ENCODE results near the gene LRFN5.

Gene LRFN5

DNA sequence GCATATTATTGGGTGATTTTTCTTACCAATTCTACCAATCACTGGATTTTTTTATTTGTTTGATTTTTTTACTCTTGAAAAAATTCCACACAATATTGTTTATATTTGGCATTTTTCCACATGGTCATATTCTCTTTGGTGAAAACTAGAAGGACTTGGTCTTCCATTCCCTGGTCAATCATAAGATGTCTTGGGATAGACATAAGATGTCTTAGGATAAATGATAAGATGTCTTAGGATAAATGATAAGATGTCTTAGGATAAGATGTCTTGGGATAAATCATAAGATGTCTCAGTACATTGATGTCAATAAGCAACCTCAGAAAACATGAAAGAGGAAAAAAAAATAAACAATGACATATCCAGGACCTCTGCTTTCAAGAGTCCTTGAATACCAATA lies 309.1 kb downstream of the LRFN5 start:
- Mint-ChIP-seq H3K4me1 (ENCODE audit: low read depth) (no peaks in the 10 kb centered on the region), H3K4me3 (no peak overlapping the region), H3K27ac (no peak overlapping the region), H3K9me3 (no peaks in the 10 kb centered on the region), H3K27me3 (no peaks in the 10 kb centered on the region), H3K36me3 (ENCODE audit: low read depth) (no peaks in the 10 kb centered on the region)
- intact Hi-C loops (cut with micrococcal nuclease) = no loop called here

DNA sequence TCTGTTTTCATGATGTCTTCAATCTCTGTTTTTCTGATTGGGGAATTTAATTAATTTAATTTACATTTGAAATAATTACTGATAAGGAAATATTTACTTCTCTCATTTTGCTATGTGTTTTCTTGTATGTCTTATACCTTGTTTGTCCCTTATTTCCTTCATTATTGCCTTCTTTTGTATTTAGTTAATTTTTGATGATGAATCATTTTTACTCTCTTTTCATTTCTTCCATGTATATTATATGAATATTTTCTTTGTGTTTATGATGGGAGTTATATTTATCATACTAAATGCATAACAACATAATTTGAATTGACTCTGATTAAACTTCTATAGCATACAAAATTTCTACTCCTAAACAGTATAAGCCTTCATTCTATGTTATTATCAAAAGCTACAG lies 309.6 kb downstream of the LRFN5 start:
- no peaks in the 10 kb centered on the region for H3K36me3 Mint-ChIP-seq (ENCODE audit: low read depth)
- intact Hi-C loops (cut with micrococcal nuclease) = no loop called here
- H3K27me3 Mint-ChIP-seq = no peaks in the 10 kb centered on the region

DNA sequence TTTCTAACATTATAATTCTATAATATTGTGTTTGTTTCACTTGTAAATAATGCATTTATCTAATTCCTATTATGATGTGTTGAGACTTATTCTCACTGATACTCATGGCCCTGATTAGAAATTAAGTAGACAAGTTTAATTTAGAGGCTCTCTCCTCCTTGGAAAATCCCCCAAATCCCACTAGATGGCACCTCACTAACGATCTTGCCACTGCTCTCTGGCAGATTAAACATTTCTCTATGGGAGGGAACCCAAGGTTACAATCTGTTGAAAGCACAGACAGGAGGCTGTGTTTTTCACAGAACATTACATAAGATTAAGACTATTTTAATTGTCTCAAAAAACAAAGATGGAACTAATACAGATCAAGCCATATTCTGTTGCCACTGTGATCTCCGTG lies 318.7 kb downstream of the LRFN5 start:
- intact Hi-C loops (cut with micrococcal nuclease) = no loop called here
- H3K9me3 Mint-ChIP-seq = no peaks in the 10 kb centered on the region

More for the DNA sequence above, 309.6 kb downstream of the LRFN5 start:
- no peaks in the 10 kb centered on the region for H3K9me3 Mint-ChIP-seq
- no peak overlapping the region for H3K4me3 Mint-ChIP-seq
- H3K27ac Mint-ChIP-seq = no peak overlapping the region
- no peaks in the 10 kb centered on the region for H3K4me1 Mint-ChIP-seq (ENCODE audit: low read depth)

DNA sequence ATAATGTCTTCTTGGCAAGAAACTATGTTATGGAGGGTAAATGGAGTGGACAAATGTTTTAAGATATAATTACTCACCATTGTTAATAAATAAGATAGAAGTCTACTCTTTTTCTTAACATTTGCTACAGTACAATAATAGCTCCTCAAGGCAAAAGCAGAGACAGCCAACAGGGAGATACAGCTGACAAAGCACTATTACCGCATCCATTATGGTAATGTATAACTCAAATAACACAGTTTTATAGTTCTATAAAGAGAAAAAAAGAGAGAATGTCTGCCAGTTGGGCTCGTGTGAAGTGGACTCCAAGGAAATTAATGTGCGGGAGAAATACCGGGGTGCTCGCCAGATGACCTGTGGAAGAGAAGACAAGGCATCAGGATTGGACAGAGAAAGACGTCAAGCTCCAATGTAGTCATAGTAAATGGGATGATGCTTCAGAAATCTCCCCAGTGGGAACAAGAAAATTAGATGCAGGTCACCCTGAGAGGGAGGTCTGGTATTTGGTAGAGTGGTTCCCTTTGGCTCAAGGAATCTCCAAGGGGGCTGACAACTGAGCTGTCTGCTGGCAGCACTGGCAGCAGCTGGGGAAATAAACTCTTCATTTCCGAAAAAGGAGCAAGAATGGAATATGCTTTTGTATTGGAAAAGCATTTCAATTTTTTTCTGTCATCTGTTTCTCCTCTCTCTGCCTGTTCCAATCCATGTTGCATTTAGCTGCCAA lies 343.9 kb downstream of the LRFN5 start:
- intact Hi-C loops (cut with micrococcal nuclease) = no loop called here
- H3K4me1 Mint-ChIP-seq (ENCODE audit: low read depth) = no peaks in the 10 kb centered on the region
- no peak overlapping the region for H3K4me3 Mint-ChIP-seq
- no peak overlapping the region for H3K27ac Mint-ChIP-seq
- no peaks in the 10 kb centered on the region for H3K36me3 Mint-ChIP-seq (ENCODE audit: low read depth)
- no peaks in the 10 kb centered on the region for H3K9me3 Mint-ChIP-seq
- H3K27me3 Mint-ChIP-seq = no peaks in the 10 kb centered on the region

More for the DNA sequence above, 318.7 kb downstream of the LRFN5 start:
- H3K4me1 Mint-ChIP-seq (ENCODE audit: low read depth) = no peaks in the 10 kb centered on the region
- no peak overlapping the region for H3K27ac Mint-ChIP-seq
- H3K36me3 Mint-ChIP-seq (ENCODE audit: low read depth) = no peaks in the 10 kb centered on the region
- H3K4me3 Mint-ChIP-seq = no peak overlapping the region
- no peaks in the 10 kb centered on the region for H3K27me3 Mint-ChIP-seq
